Astrocyte (in vitro differentiated cells and primary cell): ENCODE data around the gene RALGPS2. TPM values are rescaled to one million over a fixed set of nuclear protein-coding genes. Genes with fewer than 3 reads are reported as not detected.

Experiments
- DNase-seq: peaks from one replicate; pipeline ENCODE4 v3.0.0-alpha.2; 2010; ENCODE audit warnings: low read depth
- FAIRE-seq: peaks from 2 replicates; lab custom pipeline; 2011; peaks lifted over from hg19 to GRCh38; lab: Jason Lieb, UNC
- H2AFZ ChIP-seq: 2 replicates; pipeline ENCODE4 v1.6.0; 2012; ENCODE audit warnings: low read depth, low read length, inconsistent platforms
- H3K27ac ChIP-seq: 2 replicates; pipeline ENCODE4 v1.5.1; 2011; ENCODE audit warnings: low read depth, low read length, inconsistent platforms
- H3K27me3 ChIP-seq: 2 replicates; pipeline ENCODE4 v1.6.0; 2011; ENCODE audit warnings: low read length, inconsistent platforms; ENCODE audit not compliant: insufficient read depth
- H3K36me3 ChIP-seq: 2 replicates; pipeline ENCODE4 v1.5.1; 2011; ENCODE audit warnings: low read length, inconsistent platforms; ENCODE audit not compliant: insufficient read depth
- H3K4me1 ChIP-seq: 2 replicates; pipeline ENCODE4 v1.5.1; 2011; ENCODE audit warnings: low read length, inconsistent platforms; ENCODE audit not compliant: insufficient read depth
- H3K4me2 ChIP-seq: 2 replicates; pipeline ENCODE4 v1.6.0; 2012; ENCODE audit warnings: low read length, inconsistent platforms
- H3K4me3 ChIP-seq: 2 replicates; pipeline ENCODE4 v1.5.1; 2011; ENCODE audit warnings: low read depth, mild to moderate bottlenecking, low read length, inconsistent platforms; ENCODE audit not compliant: insufficient read depth
- H3K79me2 ChIP-seq: 2 replicates; pipeline ENCODE4 v1.6.0; 2012; ENCODE audit warnings: mild to moderate bottlenecking, low read length, inconsistent platforms; ENCODE audit not compliant: insufficient read depth
- H3K9ac ChIP-seq: 2 replicates; pipeline ENCODE4 v1.6.0; 2012; ENCODE audit warnings: mild to moderate bottlenecking, low read length, inconsistent platforms
- H3K9me3 ChIP-seq: 2 replicates; pipeline ENCODE4 v1.5.1; 2012; ENCODE audit warnings: low read depth, mild to moderate bottlenecking, low read length, inconsistent platforms; ENCODE audit not compliant: insufficient read depth
- H4K20me1 ChIP-seq: 2 replicates; pipeline ENCODE4 v1.6.0; 2012; ENCODE audit warnings: low read length, inconsistent platforms; ENCODE audit not compliant: insufficient read depth
- H3K27ac Mint-ChIP-seq: one replicate; pipeline ENCODE4 v1.8.0; 2021; ENCODE audit warnings: mild to moderate bottlenecking, mixed read lengths; ENCODE audit not compliant: unreplicated experiment
- H3K27me3 Mint-ChIP-seq: one replicate; pipeline ENCODE4 v1.8.0; 2021; ENCODE audit warnings: low read depth, mixed read lengths; ENCODE audit not compliant: unreplicated experiment
- H3K36me3 Mint-ChIP-seq: one replicate; pipeline ENCODE4 v1.8.0; 2021; ENCODE audit warnings: low read depth, mixed read lengths; ENCODE audit not compliant: unreplicated experiment
- H3K4me1 Mint-ChIP-seq: one replicate; pipeline ENCODE4 v1.8.0; 2021; ENCODE audit warnings: low read depth, mixed read lengths; ENCODE audit not compliant: unreplicated experiment
- H3K4me3 Mint-ChIP-seq: one replicate; pipeline ENCODE4 v1.8.0; 2021; ENCODE audit warnings: mild to moderate bottlenecking, moderate library complexity, mixed read lengths; ENCODE audit not compliant: unreplicated experiment
- H3K9me3 Mint-ChIP-seq: one replicate; pipeline ENCODE4 v1.8.0; 2021; ENCODE audit warnings: mild to moderate bottlenecking, mixed read lengths; ENCODE audit not compliant: unreplicated experiment
- EZH2 ChIP-seq: IDR thresholded peaks from 2 replicates; pipeline ENCODE4 v1.6.1; 2012; ENCODE audit warnings: mild to moderate bottlenecking, low read length, inconsistent platforms; ENCODE audit not compliant: insufficient read depth
- total RNA-seq: library from RNA; stranded (reverse); gene quantifications from 2 replicates; pipeline ENCODE4 v1.2.1, GENCODE V29; 2021
- TF ChIP-seq, protein P1 (sequence below): IDR thresholded peaks from 2 replicates; pipeline ENCODE4 v1.5.1; 2011; ENCODE audit warnings: low read depth, mild to moderate bottlenecking, inconsistent platforms, low read length, moderate library complexity; ENCODE audit not compliant: insufficient read depth

The RALGPS2 gene
- total RNA-seq, 1 donor from 2014 or later: 33.6 TPM

DNA sequence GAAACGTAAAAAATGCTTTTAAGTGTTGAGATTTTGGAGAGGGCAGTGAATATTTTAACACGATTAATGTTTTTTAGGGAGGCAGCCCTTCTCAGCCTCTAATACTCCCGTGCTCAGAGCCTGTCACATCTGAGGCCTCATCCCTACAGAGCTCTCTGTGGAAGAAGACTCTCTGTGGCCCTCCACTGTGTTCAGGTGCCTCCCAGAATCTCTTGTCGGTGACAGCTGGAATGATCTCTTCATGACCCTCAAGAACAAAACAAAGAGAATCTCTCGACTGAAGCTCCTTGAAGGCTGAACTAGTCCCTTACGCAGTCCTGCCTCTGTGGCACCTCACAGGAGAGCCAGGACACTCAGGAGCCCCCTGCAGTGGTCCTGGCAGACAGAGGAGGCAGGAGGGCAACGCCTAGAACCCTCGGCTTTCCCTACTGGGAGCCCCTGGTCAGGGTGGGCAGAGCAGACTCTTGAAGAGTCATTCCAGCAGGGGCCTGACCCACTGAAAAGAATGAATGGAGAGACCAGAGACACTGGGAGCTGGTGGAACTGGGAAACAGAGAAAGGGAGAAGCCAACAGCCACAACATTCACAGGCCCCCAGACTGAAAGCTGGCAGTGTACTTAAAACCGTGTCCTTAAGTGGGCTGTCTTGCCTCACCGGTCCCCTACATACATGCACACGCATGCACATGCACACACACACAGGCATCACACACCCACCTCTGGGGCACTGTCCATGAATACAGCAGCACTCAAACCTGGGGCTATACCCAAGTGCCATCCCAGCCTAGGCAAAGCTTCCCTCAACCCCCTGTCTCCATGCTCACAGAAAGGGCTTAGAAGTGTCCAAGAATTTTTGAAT lies 213.3 kb downstream of the RALGPS2 start:
- Histone ChIP-seq H3K79me2 (no peaks in the 10 kb centered on the region), H3K27me3 (no peaks in the 10 kb centered on the region), H3K9ac (no peak overlapping the region), H2AFZ (no peak overlapping the region), H3K4me3 (no peak overlapping the region), H3K27ac (no peak overlapping the region), H3K36me3 (no peaks in the 10 kb centered on the region), H3K4me2 (peak overlapping the region; percentile 50), H3K4me1 (peaks cover 30% of the 10 kb centered on the region), H3K9me3 (no peaks in the 10 kb centered on the region), H4K20me1 (no peaks in the 10 kb centered on the region)
- TF ChIP-seq, protein P1, sequence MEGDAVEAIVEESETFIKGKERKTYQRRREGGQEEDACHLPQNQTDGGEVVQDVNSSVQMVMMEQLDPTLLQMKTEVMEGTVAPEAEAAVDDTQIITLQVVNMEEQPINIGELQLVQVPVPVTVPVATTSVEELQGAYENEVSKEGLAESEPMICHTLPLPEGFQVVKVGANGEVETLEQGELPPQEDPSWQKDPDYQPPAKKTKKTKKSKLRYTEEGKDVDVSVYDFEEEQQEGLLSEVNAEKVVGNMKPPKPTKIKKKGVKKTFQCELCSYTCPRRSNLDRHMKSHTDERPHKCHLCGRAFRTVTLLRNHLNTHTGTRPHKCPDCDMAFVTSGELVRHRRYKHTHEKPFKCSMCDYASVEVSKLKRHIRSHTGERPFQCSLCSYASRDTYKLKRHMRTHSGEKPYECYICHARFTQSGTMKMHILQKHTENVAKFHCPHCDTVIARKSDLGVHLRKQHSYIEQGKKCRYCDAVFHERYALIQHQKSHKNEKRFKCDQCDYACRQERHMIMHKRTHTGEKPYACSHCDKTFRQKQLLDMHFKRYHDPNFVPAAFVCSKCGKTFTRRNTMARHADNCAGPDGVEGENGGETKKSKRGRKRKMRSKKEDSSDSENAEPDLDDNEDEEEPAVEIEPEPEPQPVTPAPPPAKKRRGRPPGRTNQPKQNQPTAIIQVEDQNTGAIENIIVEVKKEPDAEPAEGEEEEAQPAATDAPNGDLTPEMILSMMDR: no peak
- no peak for TF ChIP-seq EZH2
- H3K4me3 Mint-ChIP-seq: no peak overlapping the region
- DNase-seq: no peak
- no peaks in the 10 kb centered on the region for H3K9me3 Mint-ChIP-seq
- H3K27me3 Mint-ChIP-seq: peaks cover 10% of the 10 kb centered on the region
- no peak for FAIRE-seq
- H3K4me1 Mint-ChIP-seq: peaks cover 14% of the 10 kb centered on the region
- peak overlapping the region; percentile 47 for H3K27ac Mint-ChIP-seq
- peaks cover 8% of the 10 kb centered on the region for H3K36me3 Mint-ChIP-seq

DNA sequence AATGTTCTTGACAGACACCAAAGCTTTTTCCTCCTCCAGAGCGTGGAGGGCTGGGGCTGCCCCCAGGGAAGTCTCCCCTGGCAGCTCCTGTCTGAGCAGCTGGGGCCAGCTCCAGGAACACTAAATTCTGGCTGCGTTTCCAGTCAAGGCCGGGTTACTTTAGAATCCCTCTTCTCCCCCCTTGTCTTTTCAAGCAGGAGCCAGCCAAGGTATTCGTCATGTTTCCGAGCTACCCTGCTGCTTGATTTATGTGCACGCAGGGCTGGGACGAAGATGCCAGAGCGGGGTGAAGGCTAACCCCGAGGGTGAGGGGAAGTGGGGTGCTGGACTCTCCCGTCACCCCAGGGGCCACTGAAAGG lies 213.9 kb downstream of the RALGPS2 start:
- Mint-ChIP-seq H3K27ac (no peak overlapping the region), H3K4me1 (peaks cover 14% of the 10 kb centered on the region), H3K4me3 (no peak overlapping the region), H3K9me3 (no peaks in the 10 kb centered on the region), H3K27me3 (peaks cover 10% of the 10 kb centered on the region), H3K36me3 (peaks cover 7% of the 10 kb centered on the region)
- H4K20me1 ChIP-seq: no peaks in the 10 kb centered on the region
- H3K9me3 ChIP-seq: no peaks in the 10 kb centered on the region
- no peak overlapping the region for H3K9ac ChIP-seq
- no peak overlapping the region for H3K4me3 ChIP-seq
- DNase-seq (peak; percentile 65), FAIRE-seq (no peak)
- no peak overlapping the region for H3K27ac ChIP-seq
- H3K79me2 ChIP-seq: no peaks in the 10 kb centered on the region
- H3K36me3 ChIP-seq: no peaks in the 10 kb centered on the region
- no peak for TF ChIP-seq EZH2
- TF ChIP-seq, protein P1: no peak
- H3K27me3 ChIP-seq: no peaks in the 10 kb centered on the region
- peaks cover 30% of the 10 kb centered on the region for H3K4me1 ChIP-seq
- peak overlapping the region; percentile 50 for H3K4me2 ChIP-seq
- H2AFZ ChIP-seq: no peak overlapping the region
